HepG2 (cell line): Measurements from ENCODE around the gene LRRC3. TPM values are rescaled to one million over a fixed set of nuclear protein-coding genes. Genes with fewer than 3 reads are reported as not detected.

Source experiments
- FOXO4 ChIP-seq: sonication (generic); formaldehyde crosslinking; conservative IDR thresholded peaks from 2 replicates; pipeline ENCODE4 v1.8.1; 2023; ENCODE audit warnings: missing genetic modification reagents
- GFI1 ChIP-seq: sonication (generic); formaldehyde crosslinking; IDR thresholded peaks from 2 replicates; pipeline ENCODE4 v1.5.0; 2020; ENCODE audit warnings: missing genetic modification reagents, mild to moderate bottlenecking, borderline replicate concordance
- JUND ChIP-seq: sonication (generic); formaldehyde crosslinking; IDR thresholded peaks from 2 replicates; pipeline ENCODE4 v1.8.0; 2022; ENCODE audit warnings: mild to moderate bottlenecking, missing genetic modification reagents
- KDM5B ChIP-seq: sonication (generic); formaldehyde crosslinking; IDR thresholded peaks from 2 replicates; pipeline ENCODE4 v1.4.0; 2020; ENCODE audit warnings: missing genetic modification reagents, mild to moderate bottlenecking, borderline replicate concordance
- NFKBIZ ChIP-seq: IDR thresholded peaks from 2 replicates; pipeline ENCODE4 v1.6.1; 2018; ENCODE audit warnings: missing genetic modification reagents, missing compliant biosample characterization
- POLR2A ChIP-seq, 2 experiments: IDR thresholded peaks; 2 replicates each; pipeline ENCODE4 v1.6.1; 2011; ENCODE audit warnings: low read depth in 2 of 2, low read length in 2 of 2, mild to moderate bottlenecking in 1 of 2, moderate library complexity in 1 of 2; ENCODE audit not compliant: insufficient read depth in 1 of 2
- RORA ChIP-seq: sonication (generic); formaldehyde crosslinking; IDR thresholded peaks from 2 replicates; pipeline ENCODE4 v1.5.0; 2020; ENCODE audit warnings: mild to moderate bottlenecking, missing genetic modification reagents, moderate library complexity
- SYNCRIP ChIP-seq: fragments of 200-400 bp; formaldehyde crosslinking; IDR thresholded peaks from 2 replicates; pipeline ENCODE4 v1.6.1; 2018; ENCODE audit warnings: mild to moderate bottlenecking, low read depth, low read length; ENCODE audit not compliant: insufficient read depth
- TFE3 ChIP-seq: IDR thresholded peaks from 2 replicates; pipeline ENCODE4 v1.6.1; 2016
- WIZ ChIP-seq: sonication (generic); formaldehyde crosslinking; IDR thresholded peaks from 2 replicates; pipeline ENCODE4 v1.5.1; 2020; ENCODE audit warnings: mild to moderate bottlenecking, missing genetic modification reagents
- ZBTB46 ChIP-seq: sonication (generic); formaldehyde crosslinking; IDR thresholded peaks from 2 replicates; pipeline ENCODE4 v1.4.0; 2020; ENCODE audit warnings: mild to moderate bottlenecking, missing genetic modification reagents, borderline replicate concordance
- ZHX1 ChIP-seq: sonication (generic); formaldehyde crosslinking; IDR thresholded peaks from 2 replicates; pipeline ENCODE4 v1.8.1; 2022; ENCODE audit warnings: low read depth, mild to moderate bottlenecking, missing genetic modification reagents
- ZNF501 ChIP-seq: sonication (generic); formaldehyde crosslinking; IDR thresholded peaks from 2 replicates; pipeline ENCODE4 v1.5.1; 2020; ENCODE audit warnings: mild to moderate bottlenecking, moderate library complexity, missing genetic modification reagents
- ZNF619 ChIP-seq: sonication (generic); formaldehyde crosslinking; IDR thresholded peaks from 2 replicates; pipeline ENCODE4 v1.4.0; 2020; ENCODE audit warnings: mild to moderate bottlenecking, missing genetic modification reagents
- polyA plus RNA-seq, 8 experiments: library from polyadenylated mRNA; depleted of rRNA in 3 of 8; stranded (reverse) in 7 of 8; unstranded in 1 of 8; fragments of >200 nt; fragmentation: Illumina TruSeq in 4 of 8; extraction: Trizol in 4 of 8; gene quantifications; 2 replicates each; pipeline versions ENCODE4 v1.2.1 to v1.2.3, GENCODE V29; 2011 to 2016; ENCODE audit warnings: low read depth in 4 of 8, missing spikeins in 1 of 8, mixed read lengths in 1 of 8; ENCODE audit not compliant: insufficient read depth in 1 of 8
- total RNA-seq, 5 experiments: library from RNA; depleted of rRNA; stranded (reverse); fragments of >200 nt; fragmentation: Illumina TruSeq; extraction: Trizol; gene quantifications; 2 replicates each; pipeline ENCODE4 v1.2.3, GENCODE V29; 2016; ENCODE audit warnings: low read depth in 1 of 5
- TF ChIP-seq, protein P1 (sequence below): sonication (generic); formaldehyde crosslinking; IDR thresholded peaks from 2 replicates; pipeline ENCODE4 v1.4.0; 2020; ENCODE audit warnings: missing genetic modification reagents

LRRC3 gene
- total and polyA plus RNA-seq, 2 of the 13 experiments (the other 11 are each of a cell fraction or from before 2014, with no cell fraction given): 4.8 to 16.5 TPM

DNA sequence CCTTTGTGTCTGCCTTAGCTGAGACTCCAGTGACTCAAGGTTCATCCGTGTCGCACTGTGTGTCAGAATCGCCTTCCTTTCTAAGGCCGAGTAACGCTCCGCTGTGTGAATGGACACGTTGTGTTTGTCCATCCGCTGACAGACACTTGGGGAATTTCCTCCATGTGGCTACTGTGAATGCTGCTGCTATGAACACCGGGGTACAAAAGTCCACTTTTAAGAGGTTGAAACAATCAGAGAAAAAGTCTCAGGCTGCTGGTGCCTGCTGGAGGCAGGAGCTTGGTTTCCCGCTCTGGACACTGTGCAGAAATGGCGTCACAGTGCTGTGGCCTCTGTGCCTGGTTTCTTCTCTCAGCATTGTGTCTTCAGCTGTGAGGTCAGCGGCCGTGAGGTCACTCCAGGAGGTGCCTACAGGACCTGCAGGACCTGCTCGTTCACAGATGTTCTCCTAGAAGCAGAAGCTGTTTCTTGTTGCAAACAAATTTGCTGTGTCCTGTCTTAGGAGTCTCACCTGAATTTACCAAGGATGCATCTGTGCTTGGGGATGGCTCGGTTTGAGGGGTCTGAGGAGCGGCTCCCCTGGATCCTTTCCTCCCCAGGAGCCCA, 50.5 kb downstream of the LRRC3 start (continued):
- TF ChIP-seq TFE3 (CRISPR knock-in tag) (peak; percentile 47), KDM5B (CRISPR knock-in tag) (no peak; the same call in 1 of the 2 replicates), RORA (no peak), WIZ (no peak), ZNF619 (CRISPR knock-in tag) (0 out of 2 replicates have a peak, but pooled peaks have one; percentile 45), ZHX1 (CRISPR knock-in tag) (0 out of 2 replicates have a peak, but pooled peaks have one; percentile 56), GFI1 (no peak), SYNCRIP (no peak), JUND (CRISPR knock-in tag) (0 out of 2 replicates have a peak, but pooled peaks have one; percentile 14), POLR2A (IDR thresholded peaks at IDR 0.05; ENCODE audit: insufficient read depth in 1 of 2, low read depth in 2 of 2, low read length in 2 of 2) (peak in 1 of 2 experiments; percentile 83; a peak in 2 of 4 replicates), ZNF501 (0 out of 2 replicates have a peak, but pooled peaks have one; percentile 12), NFKBIZ (CRISPR knock-in tag) (no peak), FOXO4 (no peak), ZBTB46 (CRISPR knock-in tag) (no peak)
- TF ChIP-seq, protein P1, sequence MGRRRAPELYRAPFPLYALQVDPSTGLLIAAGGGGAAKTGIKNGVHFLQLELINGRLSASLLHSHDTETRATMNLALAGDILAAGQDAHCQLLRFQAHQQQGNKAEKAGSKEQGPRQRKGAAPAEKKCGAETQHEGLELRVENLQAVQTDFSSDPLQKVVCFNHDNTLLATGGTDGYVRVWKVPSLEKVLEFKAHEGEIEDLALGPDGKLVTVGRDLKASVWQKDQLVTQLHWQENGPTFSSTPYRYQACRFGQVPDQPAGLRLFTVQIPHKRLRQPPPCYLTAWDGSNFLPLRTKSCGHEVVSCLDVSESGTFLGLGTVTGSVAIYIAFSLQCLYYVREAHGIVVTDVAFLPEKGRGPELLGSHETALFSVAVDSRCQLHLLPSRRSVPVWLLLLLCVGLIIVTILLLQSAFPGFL: no peak
